ENCODE data around the gene STK36. TPM values are rescaled to one million over a fixed set of nuclear protein-coding genes. Genes with fewer than 3 reads are reported as not detected.

STK36 gene
- total RNA-seq, 1 donor = 31.0 TPM

- DNase-seq (ENCODE audit: low read depth) = no peak
- no peak overlapping the region for H3K4me3 ChIP-seq (ENCODE audit: low read depth, low read length)
- TF ChIP-seq CTCF (IDR thresholded peaks at IDR 0.05; ENCODE audit: insufficient read depth, low read length) = no peak
Measured at GRCh38 chr2:218748741-218749441, 77.0 kb downstream of the STK36 start.

Other genes starting within 250 kb of the STK36 start
- 14.8 and 16.1 TPM in 2 replicates for gene USP37, start 103.7 kb upstream of the STK36 start, total RNA-seq (ENCODE audit: low replicate concordance)
- gene CNOT9, start 103.2 kb upstream of the STK36 start, total RNA-seq (ENCODE audit: low replicate concordance) = 32.9 and 77.0 TPM in 2 replicates
- gene PLCD4, start 64.2 kb upstream of the STK36 start, total RNA-seq (ENCODE audit: low replicate concordance) = 1.2 and 6.4 TPM in 2 replicates
- 4.5 and 17.8 TPM in 2 replicates for gene ZNF142, start 12.5 kb upstream of the STK36 start, total RNA-seq (ENCODE audit: low replicate concordance)
- 33.3 and 45.3 TPM in 2 replicates for gene BCS1L, start 12.4 kb upstream of the STK36 start, total RNA-seq (ENCODE audit: low replicate concordance)
- 6.5 and 26.2 TPM in 2 replicates for gene RNF25, start 84 bp upstream of the STK36 start, total RNA-seq (ENCODE audit: low replicate concordance)
- gene TTLL4, start 38.7 kb downstream of the STK36 start, total RNA-seq (ENCODE audit: low replicate concordance) = 12.4 and 14.2 TPM in 2 replicates
- gene CYP27A1, start 110.1 kb downstream of the STK36 start, total RNA-seq (ENCODE audit: low replicate concordance) = 10.5 and 42.8 TPM in 2 replicates
- gene PRKAG3, start 159.7 kb downstream of the STK36 start, total RNA-seq (ENCODE audit: low replicate concordance) = 0.18 and 0.41 TPM in 2 replicates
- not detected in 2 replicates for gene WNT6, start 187.7 kb downstream of the STK36 start, total RNA-seq (ENCODE audit: low replicate concordance)
- not detected in 2 replicates for gene WNT10A, start 208.8 kb downstream of the STK36 start, total RNA-seq (ENCODE audit: low replicate concordance)